PC-9 (cell line): ENCODE measurements around the gene AGBL4.

Source experiments
- CTCF ChIP-seq: fragments of 200-600 bp; sonication (generic); conservative IDR thresholded peaks from 2 replicates; pipeline ENCODE4 v1.6.1; 2017; ENCODE audit warnings: mixed run types, antibody characterized with exemption, mild to moderate bottlenecking, moderate library complexity
- EZH2 ChIP-seq: fragments of 200-600 bp; sonication (generic); IDR thresholded peaks from 2 replicates; pipeline ENCODE4 v1.8.0; 2017; ENCODE audit warnings: antibody characterized with exemption, low read depth

GRCh38 chr1:48966583-48966982 lies 1057.2 kb downstream of the AGBL4 start:
- TF ChIP-seq CTCF: no peak
- TF ChIP-seq EZH2: no peak
